B cell (primary cell): ENCODE results near the gene SRGAP1. TPM values are rescaled to one million over a fixed set of nuclear protein-coding genes. Genes with fewer than 3 reads are reported as not detected.

ENCODE experiments used
- ATAC-seq: fragments of 200-7000 bp; cut with Tn5 transposase; one replicate; pipeline ENCODE4 v1.10.0; 2021; ENCODE audit warnings: low read depth, mild to moderate bottlenecking, moderate number of reproducible peaks, moderate library complexity
- CTCF ChIA-PET: fragments of 350-600 bp; sonication (Branson Sonifier 250); formaldehyde crosslinking; loops from one replicate; lab custom pipeline; 2021; ENCODE audit warnings: antibody characterized with exemption, inconsistent platforms; lab: Charles Lee
- POLR2A ChIA-PET: fragments of 350-600 bp; sonication (Branson Sonifier 250); formaldehyde crosslinking; loops from one replicate; lab custom pipeline; 2021; ENCODE audit warnings: antibody characterized with exemption; lab: Charles Lee
- DNase-seq: peaks from one replicate; pipeline ENCODE4 v3.0.0; 2013
- H2AFZ ChIP-seq: 2 replicates; pipeline ENCODE4 v1.6.1; 2012; ENCODE audit warnings: mild to moderate bottlenecking, low read depth, low read length; ENCODE audit not compliant: insufficient read depth, poor library complexity, severe bottlenecking
- H3K27ac ChIP-seq, 2 donors: 1 replicate in 1 of 2; 2 replicates in 1 of 2; pipeline ENCODE4 v1.5.1; 2012 to 2013; ENCODE audit warnings: low read length in 2 of 2, mild to moderate bottlenecking in 2 of 2, moderate library complexity in 1 of 2
- H3K27me3 ChIP-seq, 4 experiments: fragments of 200-600 bp in 1 of 4; sonication (generic) in 1 of 4; replicated peaks in 1 of 4; 1 replicate in 2 of 4; 2 replicates in 2 of 4; pipeline versions ENCODE4 v1.6.1 to v1.7.0; 2013 to 2016; ENCODE audit warnings: low read length in 3 of 4, mild to moderate bottlenecking in 2 of 4, mixed read lengths in 1 of 4, moderate library complexity in 1 of 4; ENCODE audit not compliant: insufficient read depth in 4 of 4, control insufficient read depth in 3 of 4; ENCODE audit errors: control extremely low read depth in 1 of 4
- H3K36me3 ChIP-seq, 2 experiments: replicated peaks in 1 of 2; 1 replicate in 1 of 2; 2 replicates in 1 of 2; pipeline versions ENCODE4 v1.6.1 to v1.7.1; 2013; ENCODE audit warnings: low read length in 1 of 2; ENCODE audit not compliant: insufficient read depth in 2 of 2, control insufficient read depth in 1 of 2; ENCODE audit errors: control extremely low read depth in 1 of 2, extremely low read depth in 1 of 2
- H3K4me1 ChIP-seq, 2 donors: fragments of 200-600 bp in 1 of 2; sonication (generic) in 1 of 2; 1 replicate in 1 of 2; 2 replicates in 1 of 2; pipeline versions ENCODE4 v1.5.1 to v1.6.1; 2013 to 2017; ENCODE audit warnings: low read length in 2 of 2; ENCODE audit not compliant: control insufficient read depth in 2 of 2, insufficient read depth in 2 of 2
- H3K4me2 ChIP-seq: replicated peaks from 2 replicates; pipeline ENCODE3; 2012; ENCODE audit warnings: mild to moderate bottlenecking, low read depth, low read length; ENCODE audit not compliant: poor library complexity, severe bottlenecking
- H3K4me3 ChIP-seq, 5 experiments: fragments of 200-600 bp in 1 of 5; sonication (generic) in 1 of 5; 1 replicate in 3 of 5; 2 replicates in 2 of 5; pipeline versions ENCODE4 v1.5.1 to v1.7.0; 2011 to 2016; ENCODE audit warnings: low read length in 4 of 5, mild to moderate bottlenecking in 4 of 5, low read depth in 2 of 5, control low read depth in 1 of 5, moderate library complexity in 1 of 5; ENCODE audit not compliant: insufficient read depth in 1 of 5; ENCODE audit errors: control extremely low read depth in 1 of 5, extremely low read depth in 1 of 5
- H3K79me2 ChIP-seq: fragments of 200-600 bp; sonication (generic); one replicate; pipeline ENCODE4 v1.6.0; 2016; ENCODE audit warnings: low read length; ENCODE audit not compliant: control insufficient read depth, insufficient read depth
- H3K9ac ChIP-seq: fragments of 200-600 bp; sonication (generic); 2 replicates; pipeline ENCODE4 v1.6.1; 2017; ENCODE audit warnings: mild to moderate bottlenecking, low read length, moderate library complexity
- H3K9me3 ChIP-seq, 3 donors: one replicate each; pipeline versions ENCODE4 v1.6.1 to v1.7.1; 2013; ENCODE audit warnings: low read length in 2 of 3; ENCODE audit not compliant: control insufficient read depth in 2 of 3, insufficient read depth in 1 of 3; ENCODE audit errors: control extremely low read depth in 1 of 3
- H4K20me1 ChIP-seq: 2 replicates; pipeline ENCODE4 v1.6.0; 2012; ENCODE audit warnings: mild to moderate bottlenecking, low read length; ENCODE audit not compliant: insufficient read depth, control insufficient read depth, poor library complexity, severe bottlenecking
- H3K27ac Mint-ChIP-seq: one replicate; pipeline ENCODE4 v1.8.0; 2021; ENCODE audit warnings: mixed read lengths
- H3K27me3 Mint-ChIP-seq: one replicate; pipeline ENCODE4 v1.8.0; 2021; ENCODE audit warnings: mixed read lengths
- H3K4me1 Mint-ChIP-seq: one replicate; pipeline ENCODE4 v1.8.0; 2021; ENCODE audit warnings: mixed read lengths
- H3K4me3 Mint-ChIP-seq: one replicate; pipeline ENCODE4 v1.8.0; 2021; ENCODE audit warnings: mixed read lengths
- H3K9me3 Mint-ChIP-seq: one replicate; pipeline ENCODE4 v1.8.0; 2022; ENCODE audit warnings: mixed read lengths; ENCODE audit not compliant: insufficient read depth
- EZH2 ChIP-seq: IDR thresholded peaks from 2 replicates; pipeline ENCODE4 v1.6.1; 2012; ENCODE audit warnings: borderline replicate concordance, low read depth, mild to moderate bottlenecking, moderate library complexity, low read length; ENCODE audit not compliant: insufficient read depth, poor library complexity, severe bottlenecking
- WGBS: methylation state at CpG from one replicate; pipeline ENCODE4 v1.1.5; 2013; ENCODE audit warnings: missing lambda C conversion rate; ENCODE audit not compliant: insufficient coverage; 5-methylcytosine and 5-hydroxymethylcytosine counted together
- intact Hi-C: fragments of 100-400 bp; cut with micrococcal nuclease; formaldehyde crosslinking; loops from one replicate; pipeline ENCODE4 v1.10.0; 2022
- polyA plus RNA-seq: library from polyadenylated mRNA; depleted of rRNA; stranded (reverse); fragments of >200 nt; gene quantifications from 2 replicates; pipeline ENCODE4 v1.2.3, GENCODE V29; 2012
- total RNA-seq, 2 donors: library from RNA; stranded (reverse); fragments of 120-200 nt in 1 of 2; gene quantifications; 1 replicate in 1 of 2; 2 replicates in 1 of 2; pipeline versions ENCODE4 v1.2.3 to v1.2.4, GENCODE V29; 2013 to 2022
- TF ChIP-seq, protein P1 (sequence below): fragments of 200-600 bp; IDR thresholded peaks from one replicate; pipeline ENCODE4 v1.8.0; 2022; ENCODE audit warnings: antibody characterized with exemption, mild to moderate bottlenecking

Gene SRGAP1
- total and polyA plus RNA-seq, 2 donors (not counting 1 experiment from before 2014, with no cell fraction given), result under 0.01 to 0.22 TPM

DNA sequence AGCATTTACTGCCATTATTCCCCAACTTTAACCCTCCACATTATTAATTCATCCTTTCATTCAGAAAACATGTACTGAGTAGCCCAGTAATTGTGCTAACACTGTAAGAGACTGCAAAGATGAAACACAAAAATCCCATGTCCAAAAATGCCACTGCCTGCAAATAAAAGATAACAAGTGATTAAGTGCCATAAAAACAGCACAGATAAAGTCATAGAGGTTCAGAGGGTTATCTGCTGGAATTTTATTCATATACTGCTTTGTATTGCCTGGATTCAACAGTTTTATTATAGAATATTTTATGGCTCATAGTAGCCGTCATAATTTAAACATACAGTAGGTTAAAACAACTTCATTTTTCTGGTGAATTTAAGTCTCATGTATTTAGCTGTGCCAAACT lies 199.7 kb downstream of the SRGAP1 start:
- no peaks in the 10 kb centered on the region for H3K9me3 ChIP-seq
- ATAC-seq (no peak), DNase-seq (no peak)
- ChIA-PET POLR2A (no interaction called here), CTCF (no interaction called here)
- Mint-ChIP-seq H3K4me1 (no peaks in the 10 kb centered on the region), H3K27ac (no peak overlapping the region), H3K9me3 (no peaks in the 10 kb centered on the region), H3K4me3 (no peak overlapping the region), H3K27me3 (peaks cover 4% of the 10 kb centered on the region)
- no peaks in the 10 kb centered on the region for H3K36me3 ChIP-seq
- no peak overlapping the region for H3K9ac ChIP-seq
- H3K4me2 ChIP-seq, result no peak overlapping the region
- H3K27ac ChIP-seq, result no peak overlapping the region
- H3K4me1 ChIP-seq, result no peaks in the 10 kb centered on the region
- no peak for TF ChIP-seq EZH2
- TF ChIP-seq, protein P1, sequence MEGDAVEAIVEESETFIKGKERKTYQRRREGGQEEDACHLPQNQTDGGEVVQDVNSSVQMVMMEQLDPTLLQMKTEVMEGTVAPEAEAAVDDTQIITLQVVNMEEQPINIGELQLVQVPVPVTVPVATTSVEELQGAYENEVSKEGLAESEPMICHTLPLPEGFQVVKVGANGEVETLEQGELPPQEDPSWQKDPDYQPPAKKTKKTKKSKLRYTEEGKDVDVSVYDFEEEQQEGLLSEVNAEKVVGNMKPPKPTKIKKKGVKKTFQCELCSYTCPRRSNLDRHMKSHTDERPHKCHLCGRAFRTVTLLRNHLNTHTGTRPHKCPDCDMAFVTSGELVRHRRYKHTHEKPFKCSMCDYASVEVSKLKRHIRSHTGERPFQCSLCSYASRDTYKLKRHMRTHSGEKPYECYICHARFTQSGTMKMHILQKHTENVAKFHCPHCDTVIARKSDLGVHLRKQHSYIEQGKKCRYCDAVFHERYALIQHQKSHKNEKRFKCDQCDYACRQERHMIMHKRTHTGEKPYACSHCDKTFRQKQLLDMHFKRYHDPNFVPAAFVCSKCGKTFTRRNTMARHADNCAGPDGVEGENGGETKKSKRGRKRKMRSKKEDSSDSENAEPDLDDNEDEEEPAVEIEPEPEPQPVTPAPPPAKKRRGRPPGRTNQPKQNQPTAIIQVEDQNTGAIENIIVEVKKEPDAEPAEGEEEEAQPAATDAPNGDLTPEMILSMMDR, result no peak
- H2AFZ ChIP-seq, result no peak overlapping the region
- intact Hi-C loops, result no loop called here
- no peaks in the 10 kb centered on the region for H4K20me1 ChIP-seq
- no peaks in the 10 kb centered on the region for H3K79me2 ChIP-seq
- no CpG with 5 or more reads among the region's 1 CpG for WGBS
- no peaks in the 10 kb centered on the region for H3K27me3 ChIP-seq
- no peak overlapping the region for H3K4me3 ChIP-seq

DNA sequence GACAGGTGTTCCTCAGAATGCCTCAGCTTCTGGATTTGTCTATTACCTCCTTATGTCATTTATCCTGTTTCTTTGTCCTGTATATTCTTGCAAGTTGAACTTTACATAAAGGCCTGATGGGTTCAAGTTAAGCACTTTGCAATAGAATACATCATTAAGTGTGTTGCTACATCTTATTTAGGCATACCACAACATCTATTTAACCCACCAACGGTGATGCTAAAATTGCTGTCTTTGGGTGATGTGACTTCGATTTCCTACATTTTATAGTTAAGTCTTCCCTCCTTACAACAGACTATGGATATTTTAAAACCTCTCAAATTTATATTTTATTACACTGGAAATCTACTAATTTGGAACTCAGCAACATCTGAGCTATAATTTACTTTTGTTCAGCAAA lies 206.6 kb downstream of the SRGAP1 start:
- intact Hi-C loops, result no loop called here
- CTCF ChIA-PET, result no interaction called here
- POLR2A ChIA-PET, result no interaction called here

More for the DNA sequence above, 206.6 kb downstream of the SRGAP1 start:
- no peak overlapping the region for H3K9ac ChIP-seq
- TF ChIP-seq EZH2, result no peak
- TF ChIP-seq, protein P1, result no peak
- no peak overlapping the region for H3K4me3 ChIP-seq
- no peaks in the 10 kb centered on the region for H3K9me3 Mint-ChIP-seq
- no peak for DNase-seq
- H3K4me2 ChIP-seq, result no peak overlapping the region
- H2AFZ ChIP-seq, result no peak overlapping the region
- no peaks in the 10 kb centered on the region for H3K27me3 ChIP-seq
- H3K9me3 ChIP-seq, result no peaks in the 10 kb centered on the region
- no peak for ATAC-seq
- H3K79me2 ChIP-seq, result no peaks in the 10 kb centered on the region
- H3K27ac ChIP-seq, result no peak overlapping the region
- no peak overlapping the region for H3K4me3 Mint-ChIP-seq
- H4K20me1 ChIP-seq, result no peaks in the 10 kb centered on the region
- WGBS, result no CpG with 5 or more reads among the region's 2 CpGs
- no peaks in the 10 kb centered on the region for H3K4me1 Mint-ChIP-seq
- no peaks in the 10 kb centered on the region for H3K36me3 ChIP-seq
- H3K27me3 Mint-ChIP-seq, result no peaks in the 10 kb centered on the region
- no peak overlapping the region for H3K27ac Mint-ChIP-seq
- no peaks in the 10 kb centered on the region for H3K4me1 ChIP-seq
